IPS-NIHi11 (cell line): Measurements from ENCODE around the gene MAEA.

Experiments used
- DNase-seq: peaks from one replicate; pipeline ENCODE4 v3.0.0; 2012; ENCODE audit warnings: mixed read lengths, low spot score

Gene MAEA

GRCh38 chr4:1300466-1301455 lies 11.1 kb downstream of the MAEA start:
- no peak for DNase-seq

GRCh38 chr4:1302159-1302558 lies 12.5 kb downstream of the MAEA start:
- no peak for DNase-seq

- DNase-seq: no peak
These were observed 15.6 kb downstream of the MAEA start for GRCh38 chr4:1305261-1305711.

- DNase-seq: no peak
These were observed 16.2 kb downstream of the MAEA start for GRCh38 chr4:1305781-1306455.

- DNase-seq: no peak
These were observed 18.5 kb downstream of the MAEA start for GRCh38 chr4:1307951-1308735.

- peak; percentile 99 for DNase-seq
These were observed 19.7 kb downstream of the MAEA start for GRCh38 chr4:1309261-1310010.

GRCh38 chr4:1310031-1310795 lies 20.5 kb downstream of the MAEA start:
- no peak for DNase-seq

- DNase-seq: no peak
These were observed 21.3 kb downstream of the MAEA start for GRCh38 chr4:1310796-1311631.

- DNase-seq: no peak
These were observed 23.3 kb downstream of the MAEA start for GRCh38 chr4:1312821-1313640.

GRCh38 chr4:1315306-1315705 lies 25.6 kb downstream of the MAEA start:
- no peak for DNase-seq

GRCh38 chr4:1315836-1316536 lies 26.3 kb downstream of the MAEA start:
- no peak for DNase-seq

- DNase-seq: no peak
These were observed 27.0 kb downstream of the MAEA start for GRCh38 chr4:1316537-1317168.

- no peak for DNase-seq
These were observed 27.7 kb downstream of the MAEA start for GRCh38 chr4:1317177-1318045.

- no peak for DNase-seq
These were observed 28.3 kb downstream of the MAEA start for GRCh38 chr4:1318046-1318375.

- DNase-seq: peak; percentile 87
These were observed 29.0 kb downstream of the MAEA start for GRCh38 chr4:1318488-1319213.

GRCh38 chr4:1321486-1321885 lies 31.8 kb downstream of the MAEA start:
- DNase-seq: no peak
